ENCODE results near the gene CASQ2.

CASQ2 gene

DNA sequence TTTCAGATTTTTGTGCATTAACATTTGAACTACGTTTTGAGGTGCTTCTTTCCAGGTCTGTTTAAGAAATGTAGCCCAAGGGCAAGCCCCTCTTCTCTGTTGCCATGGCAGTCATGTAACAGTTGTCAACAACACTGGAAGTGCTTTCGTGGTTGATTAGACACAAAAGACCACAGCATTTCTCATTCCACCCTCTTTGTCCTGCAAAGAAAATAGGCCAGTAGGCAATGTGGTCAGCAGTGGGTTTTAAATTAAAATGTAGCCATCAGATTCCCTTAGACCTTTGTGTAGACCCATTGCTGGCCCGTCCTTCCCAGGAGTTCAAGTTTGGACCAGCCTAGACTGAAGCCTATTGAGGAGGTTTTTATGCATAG is 91.3 kb downstream of the CASQ2 start:
- no peak overlapping the region for H3K4me3 ChIP-seq (ENCODE audit: low read depth, low read length)
- TF ChIP-seq, protein P1, sequence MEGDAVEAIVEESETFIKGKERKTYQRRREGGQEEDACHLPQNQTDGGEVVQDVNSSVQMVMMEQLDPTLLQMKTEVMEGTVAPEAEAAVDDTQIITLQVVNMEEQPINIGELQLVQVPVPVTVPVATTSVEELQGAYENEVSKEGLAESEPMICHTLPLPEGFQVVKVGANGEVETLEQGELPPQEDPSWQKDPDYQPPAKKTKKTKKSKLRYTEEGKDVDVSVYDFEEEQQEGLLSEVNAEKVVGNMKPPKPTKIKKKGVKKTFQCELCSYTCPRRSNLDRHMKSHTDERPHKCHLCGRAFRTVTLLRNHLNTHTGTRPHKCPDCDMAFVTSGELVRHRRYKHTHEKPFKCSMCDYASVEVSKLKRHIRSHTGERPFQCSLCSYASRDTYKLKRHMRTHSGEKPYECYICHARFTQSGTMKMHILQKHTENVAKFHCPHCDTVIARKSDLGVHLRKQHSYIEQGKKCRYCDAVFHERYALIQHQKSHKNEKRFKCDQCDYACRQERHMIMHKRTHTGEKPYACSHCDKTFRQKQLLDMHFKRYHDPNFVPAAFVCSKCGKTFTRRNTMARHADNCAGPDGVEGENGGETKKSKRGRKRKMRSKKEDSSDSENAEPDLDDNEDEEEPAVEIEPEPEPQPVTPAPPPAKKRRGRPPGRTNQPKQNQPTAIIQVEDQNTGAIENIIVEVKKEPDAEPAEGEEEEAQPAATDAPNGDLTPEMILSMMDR (IDR thresholded peaks at IDR 0.05; ENCODE audit: insufficient read depth, low read depth, low read length, missing control alignments), result no peak
- DNase-seq (ENCODE audit: low read depth), result peak; percentile 55

DNA sequence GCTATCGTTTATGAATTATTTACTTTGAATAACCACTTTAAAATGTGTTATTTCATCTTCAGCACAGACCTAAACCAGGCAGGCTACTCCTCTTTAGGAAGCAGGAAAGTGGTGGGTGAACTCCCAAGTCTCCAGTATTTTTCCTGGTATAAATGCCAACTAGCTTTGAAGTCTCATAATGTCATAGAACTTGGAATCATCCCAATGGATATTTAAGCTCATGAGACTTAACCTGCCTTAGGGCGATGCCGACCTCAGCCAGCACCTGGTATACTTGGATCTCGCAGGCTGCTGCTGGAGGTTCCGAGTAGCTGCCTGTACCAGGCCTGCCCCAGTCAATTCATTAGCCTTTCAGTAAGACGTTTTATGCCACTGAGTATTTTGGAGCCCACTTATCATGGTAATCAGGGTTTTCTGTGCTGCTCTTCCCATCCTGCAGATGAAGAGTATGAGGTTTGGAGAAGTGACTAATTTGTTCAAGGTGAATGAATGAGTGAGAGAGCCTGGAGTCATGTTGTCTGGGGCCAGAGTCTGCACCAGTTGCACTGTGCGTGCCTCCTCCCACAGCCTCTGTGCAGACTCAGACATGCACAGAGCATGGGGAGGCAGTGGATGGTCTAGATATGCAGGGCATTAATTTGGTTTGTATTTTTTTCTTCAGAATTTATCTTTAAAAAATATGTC is 91.9 kb downstream of the CASQ2 start:
- TF ChIP-seq, protein P1 (IDR thresholded peaks at IDR 0.05; ENCODE audit: insufficient read depth, low read depth, low read length, missing control alignments), result no peak
- H3K4me3 ChIP-seq (ENCODE audit: low read depth, low read length), result no peak overlapping the region
- no peak for DNase-seq (ENCODE audit: low read depth)

DNA sequence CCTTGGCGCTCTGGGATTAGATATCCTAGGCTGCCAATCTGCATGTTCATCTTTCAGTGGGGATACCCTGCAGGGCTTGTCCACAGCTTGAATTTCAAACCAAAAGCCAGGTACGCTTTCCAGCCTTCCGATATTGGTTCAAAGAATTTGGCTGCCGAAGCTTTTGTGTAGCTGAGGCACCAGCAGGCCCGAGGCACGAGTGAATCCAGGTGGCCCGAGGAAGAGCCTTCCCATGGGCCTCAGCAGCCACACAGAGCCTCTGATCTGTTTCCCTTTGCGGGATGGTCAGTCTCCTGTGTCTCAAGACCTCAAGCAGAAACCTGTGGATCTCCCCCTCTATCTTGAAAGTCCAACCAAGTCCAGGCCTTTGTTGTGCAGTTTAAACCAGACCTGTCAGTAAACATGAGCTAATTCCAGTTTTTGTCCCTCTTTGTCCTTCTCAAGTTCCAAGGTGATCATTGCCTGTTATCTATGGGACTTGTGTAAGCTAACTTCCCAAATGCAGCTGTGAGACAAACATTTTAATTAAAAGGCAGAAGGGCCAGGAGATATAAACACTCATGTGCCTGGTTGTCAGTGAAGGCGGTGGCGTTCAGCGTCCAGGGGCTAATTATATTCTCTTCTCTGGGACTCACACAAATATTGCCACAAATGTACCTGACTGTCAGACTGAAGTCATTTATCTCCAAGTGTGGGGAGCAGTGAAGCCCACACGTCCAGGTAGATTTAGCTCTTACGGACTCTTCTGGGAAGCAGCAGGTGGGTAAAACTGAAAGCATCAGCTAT is 96.1 kb downstream of the CASQ2 start:
- TF ChIP-seq, protein P1 (IDR thresholded peaks at IDR 0.05; ENCODE audit: insufficient read depth, low read depth, low read length, missing control alignments), result no peak

DNA sequence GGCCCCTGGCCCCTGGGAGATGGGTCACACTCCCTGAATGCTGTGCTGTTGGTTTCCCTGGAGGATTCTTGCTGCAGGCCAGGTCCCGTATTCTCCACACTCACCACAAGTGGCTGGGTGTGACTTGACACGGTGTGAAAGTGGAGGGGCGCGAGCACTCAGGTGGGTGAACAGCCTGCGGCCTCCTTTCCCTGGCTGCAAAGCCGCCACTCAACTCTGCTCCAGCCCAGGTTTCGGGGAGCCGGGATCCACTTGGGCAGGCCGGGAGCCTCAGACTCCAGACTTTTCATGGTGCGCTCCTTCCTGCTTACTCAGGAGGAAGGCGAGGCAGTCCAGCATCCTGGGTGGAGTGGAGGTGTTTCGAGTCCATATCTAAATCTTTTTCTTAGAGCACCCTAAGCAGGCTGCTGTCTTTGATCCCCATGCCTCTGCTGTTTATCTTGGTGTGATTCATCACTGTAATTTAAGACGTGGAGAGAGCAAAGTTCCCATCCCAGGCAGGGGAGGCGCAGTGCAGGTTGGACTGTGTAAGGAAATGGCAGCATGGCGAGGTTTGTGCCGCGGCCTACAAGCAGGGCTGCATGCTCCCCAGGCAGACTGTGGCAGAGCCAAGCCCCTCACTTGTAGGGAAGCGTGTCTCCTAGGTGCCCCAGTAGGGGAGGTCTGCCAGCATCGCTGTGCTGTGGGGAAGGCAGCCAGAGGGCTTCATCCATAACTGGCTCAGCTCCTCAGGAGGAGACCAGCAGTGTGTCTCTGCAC is 97.2 kb downstream of the CASQ2 start:
- TF ChIP-seq, protein P1 (IDR thresholded peaks at IDR 0.05; ENCODE audit: insufficient read depth, low read depth, low read length, missing control alignments), result no peak
- no peak for DNase-seq (ENCODE audit: low read depth)
- H3K4me3 ChIP-seq (ENCODE audit: low read depth, low read length), result no peak overlapping the region

More for the DNA sequence above, 96.1 kb downstream of the CASQ2 start:
- H3K4me3 ChIP-seq (ENCODE audit: low read depth, low read length), result no peak overlapping the region
- no peak for DNase-seq (ENCODE audit: low read depth)

DNA sequence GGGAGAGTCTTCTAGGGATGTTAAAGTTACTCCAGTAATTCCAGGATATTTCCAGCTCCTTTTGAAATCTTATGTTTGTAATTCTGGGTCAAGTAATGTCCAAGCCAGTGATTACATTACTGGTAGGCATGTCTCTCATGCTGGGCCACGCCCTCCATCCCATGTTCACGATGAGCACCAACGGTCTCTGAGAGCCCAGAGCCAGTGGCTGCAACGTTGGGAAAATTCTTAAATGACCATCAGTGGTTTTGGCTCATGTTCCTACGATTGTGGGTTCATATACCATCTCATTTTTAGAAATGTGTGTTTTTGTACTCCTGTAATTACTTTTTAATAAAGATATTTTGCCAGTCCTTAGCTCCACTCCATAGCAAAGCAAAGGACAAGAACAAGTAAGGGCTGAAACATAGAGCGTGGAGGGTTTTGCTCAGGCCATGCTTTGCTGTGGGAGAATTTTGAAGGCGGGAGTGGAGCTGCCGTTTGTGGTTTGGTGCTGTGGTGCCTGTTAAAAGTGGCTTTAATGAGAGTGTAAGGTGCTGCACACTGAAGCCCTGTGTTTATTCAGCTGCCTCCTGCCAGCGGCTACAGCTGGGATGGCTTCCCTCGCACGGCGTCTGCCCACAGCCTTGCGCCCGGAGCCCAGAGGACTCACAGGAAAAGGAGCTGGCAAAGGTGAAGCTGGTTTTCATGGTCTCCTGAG is 97.9 kb downstream of the CASQ2 start:
- TF ChIP-seq, protein P1 (IDR thresholded peaks at IDR 0.05; ENCODE audit: insufficient read depth, low read depth, low read length, missing control alignments), result no peak
- no peak overlapping the region for H3K4me3 ChIP-seq (ENCODE audit: low read depth, low read length)
- no peak for DNase-seq (ENCODE audit: low read depth)

DNA sequence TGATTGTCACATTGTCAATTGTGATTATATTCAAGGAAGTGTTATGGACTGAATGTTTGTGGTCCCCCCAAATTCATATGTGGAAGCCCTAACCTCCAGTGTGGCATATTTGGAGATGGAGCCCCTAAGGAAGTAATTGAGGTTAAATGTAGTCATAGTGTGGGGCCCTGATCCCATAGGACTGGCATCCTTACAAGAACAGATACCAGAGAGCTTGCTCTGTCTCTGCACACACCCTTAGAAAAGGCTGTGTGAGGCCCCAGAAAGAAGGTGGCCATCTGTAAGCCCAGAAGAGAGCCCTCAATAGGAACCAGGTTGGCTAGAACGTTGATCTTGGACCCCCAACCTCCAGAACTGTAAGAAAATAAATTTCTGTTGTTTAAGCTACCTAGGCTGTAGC is 98.6 kb downstream of the CASQ2 start:
- no peak overlapping the region for H3K4me3 ChIP-seq (ENCODE audit: low read depth, low read length)
- DNase-seq (ENCODE audit: low read depth), result no peak
- TF ChIP-seq, protein P1 (IDR thresholded peaks at IDR 0.05; ENCODE audit: insufficient read depth, low read depth, low read length, missing control alignments), result no peak
